GM10266 (cell line): ENCODE data around the gene SERTAD1.

Source experiments
- DNase-seq: peaks from one replicate; pipeline ENCODE4 v3.0.0; 2012; ENCODE audit errors: extremely low spot score
- TF ChIP-seq, protein P1 (sequence below): IDR thresholded peaks from 2 replicates; pipeline ENCODE4 v1.5.1; 2012; ENCODE audit warnings: mild to moderate bottlenecking, low read depth; ENCODE audit not compliant: control insufficient read depth, insufficient read depth; ENCODE audit errors: missing control alignments

SERTAD1 gene

DNA sequence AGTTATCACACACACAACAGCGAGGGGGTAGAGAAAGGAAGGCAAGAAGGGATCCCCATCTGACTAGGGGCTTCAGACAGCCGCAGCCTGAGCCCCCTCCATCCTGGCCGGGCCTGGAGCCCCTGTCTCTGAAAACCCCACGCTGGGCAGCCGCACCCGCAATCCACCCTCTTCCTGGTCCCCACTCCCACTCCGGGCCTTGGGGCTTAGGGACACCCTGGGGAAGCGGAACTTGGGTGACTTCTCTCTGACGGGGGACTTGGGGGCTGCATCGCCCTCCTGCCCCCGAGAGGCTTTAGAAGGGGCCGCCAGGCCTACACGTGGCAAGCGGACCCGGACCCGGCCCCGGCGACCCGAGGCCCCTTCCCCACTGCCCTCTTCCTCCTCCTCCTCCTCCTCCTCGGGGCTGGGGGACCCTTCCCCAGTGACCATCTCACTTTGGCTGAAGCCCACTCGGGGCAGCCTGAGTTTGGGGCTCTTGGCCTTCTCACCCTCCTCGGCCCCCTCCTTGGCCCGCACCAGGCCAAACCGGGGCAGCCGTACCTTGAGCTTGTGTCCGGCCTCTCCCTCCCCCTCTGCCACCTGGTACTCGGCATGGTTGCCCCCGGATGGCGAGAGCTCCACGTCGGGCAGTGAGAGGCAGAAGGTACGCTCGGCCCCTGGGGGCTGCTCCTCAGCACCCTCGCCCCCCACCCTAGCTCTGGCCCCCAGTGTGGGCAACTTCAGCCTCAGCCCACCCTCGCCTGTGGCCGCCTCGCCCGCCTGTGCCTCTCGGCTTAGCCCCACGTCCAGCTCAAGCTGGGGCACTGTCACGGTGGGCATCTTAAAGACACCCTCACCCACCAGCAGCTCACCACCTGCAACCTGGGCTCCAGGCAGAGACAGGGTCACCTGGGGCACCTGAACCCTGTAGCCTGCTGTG is 31.6 kb downstream of the SERTAD1 start:
- DNase-seq = no peak
- TF ChIP-seq, protein P1, sequence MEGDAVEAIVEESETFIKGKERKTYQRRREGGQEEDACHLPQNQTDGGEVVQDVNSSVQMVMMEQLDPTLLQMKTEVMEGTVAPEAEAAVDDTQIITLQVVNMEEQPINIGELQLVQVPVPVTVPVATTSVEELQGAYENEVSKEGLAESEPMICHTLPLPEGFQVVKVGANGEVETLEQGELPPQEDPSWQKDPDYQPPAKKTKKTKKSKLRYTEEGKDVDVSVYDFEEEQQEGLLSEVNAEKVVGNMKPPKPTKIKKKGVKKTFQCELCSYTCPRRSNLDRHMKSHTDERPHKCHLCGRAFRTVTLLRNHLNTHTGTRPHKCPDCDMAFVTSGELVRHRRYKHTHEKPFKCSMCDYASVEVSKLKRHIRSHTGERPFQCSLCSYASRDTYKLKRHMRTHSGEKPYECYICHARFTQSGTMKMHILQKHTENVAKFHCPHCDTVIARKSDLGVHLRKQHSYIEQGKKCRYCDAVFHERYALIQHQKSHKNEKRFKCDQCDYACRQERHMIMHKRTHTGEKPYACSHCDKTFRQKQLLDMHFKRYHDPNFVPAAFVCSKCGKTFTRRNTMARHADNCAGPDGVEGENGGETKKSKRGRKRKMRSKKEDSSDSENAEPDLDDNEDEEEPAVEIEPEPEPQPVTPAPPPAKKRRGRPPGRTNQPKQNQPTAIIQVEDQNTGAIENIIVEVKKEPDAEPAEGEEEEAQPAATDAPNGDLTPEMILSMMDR = no peak

DNA sequence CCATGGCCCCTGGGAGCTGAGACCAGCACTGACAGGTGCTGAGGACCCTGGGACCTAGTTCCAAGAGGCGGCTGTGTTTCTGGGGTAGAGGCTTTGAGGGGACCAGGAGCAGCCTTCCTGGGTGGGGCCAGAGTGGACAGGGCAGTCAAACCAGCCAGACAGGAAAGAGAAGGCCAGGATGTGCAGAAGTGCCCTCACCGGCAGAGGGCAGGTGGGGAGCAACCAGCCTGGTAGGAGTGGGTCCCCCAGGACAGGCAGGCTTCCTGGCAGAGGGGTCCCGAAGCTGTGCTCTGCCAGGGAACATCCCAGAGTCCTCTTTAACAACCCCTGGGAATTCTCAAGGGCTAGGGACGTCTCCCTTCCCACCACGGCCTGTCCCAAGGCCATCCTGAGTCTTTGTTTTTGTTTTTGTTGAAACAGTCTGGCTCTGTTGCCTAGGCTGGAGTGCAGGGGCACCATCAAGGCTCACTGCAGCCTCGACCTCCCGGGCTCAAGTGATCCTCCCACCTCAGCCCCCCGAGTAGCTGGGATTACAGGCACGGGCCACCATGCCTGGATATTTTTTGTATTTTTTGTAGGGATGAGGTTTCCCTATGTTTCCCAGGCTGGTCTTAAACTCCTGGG is 32.8 kb downstream of the SERTAD1 start:
- TF ChIP-seq, protein P1 = peak; percentile 51
- no peak for DNase-seq

DNA sequence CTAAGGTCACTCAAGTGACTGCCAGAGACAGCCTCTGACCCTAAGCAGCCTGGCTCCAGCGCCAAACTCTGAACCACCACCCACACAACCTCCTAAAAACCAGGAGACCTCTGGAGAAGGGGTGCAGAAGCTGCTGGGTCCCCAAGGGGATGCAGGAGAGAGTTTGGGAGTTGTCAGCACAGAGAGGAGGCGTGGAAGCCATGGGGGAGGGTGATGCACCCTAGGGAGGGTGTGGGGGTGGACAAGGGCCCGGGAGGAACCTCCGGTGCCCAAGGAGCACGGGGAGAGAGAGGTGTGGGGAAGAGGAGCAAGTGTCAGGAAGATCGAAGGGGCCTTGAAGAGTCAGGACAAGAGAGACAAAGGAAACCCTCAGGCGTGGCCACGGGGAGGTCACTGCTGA is 33.7 kb downstream of the SERTAD1 start:
- TF ChIP-seq, protein P1 = no peak
- DNase-seq = no peak

DNA sequence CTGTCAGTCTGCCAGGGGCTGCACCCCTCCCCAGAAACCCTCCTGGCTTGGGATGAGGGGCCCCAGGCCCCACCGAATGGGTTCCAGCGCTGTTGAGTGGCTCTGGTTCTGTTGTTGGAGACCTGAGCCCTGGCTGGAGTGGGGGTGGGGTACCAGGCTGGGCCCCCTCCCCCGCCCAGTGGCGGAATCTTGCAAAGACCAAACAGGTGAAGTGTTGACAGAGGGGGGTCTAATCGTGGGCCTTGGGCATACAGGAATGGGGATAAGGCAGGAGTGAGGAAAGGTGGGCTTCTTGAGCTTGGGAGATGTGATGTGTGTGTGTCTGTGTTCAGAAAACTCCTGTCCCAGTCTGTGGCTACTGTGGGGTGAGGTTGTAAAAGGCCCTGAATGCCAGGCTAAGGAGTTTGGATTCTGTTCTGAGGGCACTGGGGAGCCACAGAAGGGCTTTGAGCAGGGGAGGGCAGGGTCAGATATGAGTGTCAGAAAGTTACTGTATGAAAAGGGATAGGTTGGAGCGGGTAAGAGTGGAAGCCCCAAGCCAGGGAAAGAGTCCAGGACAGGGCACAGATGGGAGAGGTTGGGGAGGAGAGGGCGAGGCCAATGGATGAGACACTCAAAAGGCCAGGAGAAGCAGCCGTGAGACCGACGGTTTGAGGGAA is 35.6 kb downstream of the SERTAD1 start, which contains the start of gene HIPK4:
Gene HIPK4 (minus strand): TSS at position 98 of the 659 bp plus-strand sequence. CDS start 279 bp downstream, outside the sequence.
- DNase-seq = no peak
- TF ChIP-seq, protein P1 = no peak

DNA sequence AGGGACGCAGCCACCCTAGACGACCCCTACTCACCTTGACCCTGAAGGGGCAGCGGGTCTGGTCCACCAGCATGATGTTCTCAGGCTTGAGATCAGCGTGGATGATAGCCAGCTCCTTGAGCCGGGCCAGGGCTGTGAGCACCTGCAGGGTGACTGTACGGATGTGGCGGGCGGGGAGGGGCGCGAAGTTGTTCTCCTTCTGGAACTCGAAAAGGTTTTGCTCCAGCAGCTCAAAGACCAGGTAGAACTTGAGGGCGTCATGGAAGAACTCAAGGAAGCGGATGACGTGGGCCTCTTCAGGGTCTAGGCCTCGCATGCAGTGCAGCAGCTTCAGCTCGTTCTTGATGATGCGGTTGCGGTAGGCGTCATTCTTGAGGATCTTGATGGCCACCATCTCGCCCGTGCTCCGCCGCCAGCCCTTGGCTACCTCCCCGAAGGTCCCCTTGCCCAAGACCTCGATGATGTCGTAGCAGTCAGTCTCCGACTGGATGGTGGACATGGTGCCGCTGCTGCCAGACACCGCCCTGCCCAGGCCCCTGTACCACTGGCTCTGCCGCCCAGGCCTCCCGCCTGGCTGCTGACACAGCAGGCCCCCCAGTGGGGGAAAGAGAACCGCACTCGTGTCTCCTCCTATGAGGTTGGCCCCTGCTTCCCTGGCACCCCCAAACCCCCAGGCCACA is 36.2 kb downstream of the SERTAD1 start:
- no peak for DNase-seq
- TF ChIP-seq, protein P1 = no peak

DNA sequence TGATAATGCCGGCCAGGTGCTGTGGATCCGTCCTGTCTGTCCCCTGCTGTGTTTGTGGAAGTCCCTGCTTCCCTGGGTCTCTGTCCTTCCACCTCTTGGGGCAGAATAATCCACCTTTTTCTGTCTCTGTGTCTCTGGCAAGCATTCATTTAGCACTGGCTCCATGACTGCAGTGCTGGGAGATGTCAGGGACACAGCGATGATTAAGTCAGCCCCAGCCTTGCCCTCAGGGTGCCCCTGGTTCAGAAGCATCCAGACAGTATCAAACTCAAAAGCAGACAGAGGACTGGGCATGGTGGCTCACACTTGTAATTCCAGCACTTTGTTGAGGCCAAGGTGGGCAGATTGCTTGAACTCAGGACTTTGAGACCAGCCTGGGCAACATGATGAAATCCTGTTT is 37.3 kb downstream of the SERTAD1 start:
- no peak for DNase-seq
- TF ChIP-seq, protein P1 = no peak
